Measurements from ENCODE around the gene RGPD8.

DNA sequence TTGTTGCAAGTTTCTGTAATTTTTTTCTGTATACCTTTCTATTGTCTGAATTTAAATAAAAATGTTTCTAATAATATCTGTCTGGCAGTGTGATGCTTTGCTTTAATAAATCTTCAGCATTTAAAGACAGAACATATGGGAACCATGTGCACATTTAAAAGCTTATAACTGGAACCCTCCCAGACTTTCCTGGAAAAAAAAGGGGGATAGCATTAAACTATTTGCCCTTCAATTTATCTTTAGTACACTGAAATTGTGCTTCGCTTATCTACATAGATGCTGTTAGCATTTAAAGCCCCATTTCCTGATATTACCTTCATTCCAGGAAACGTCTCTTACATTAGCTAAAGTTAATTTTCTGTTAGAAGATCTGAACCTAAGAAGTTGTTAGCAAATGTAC lies 93.5 kb downstream of the RGPD8 start:
- TF ChIP-seq, protein P1, sequence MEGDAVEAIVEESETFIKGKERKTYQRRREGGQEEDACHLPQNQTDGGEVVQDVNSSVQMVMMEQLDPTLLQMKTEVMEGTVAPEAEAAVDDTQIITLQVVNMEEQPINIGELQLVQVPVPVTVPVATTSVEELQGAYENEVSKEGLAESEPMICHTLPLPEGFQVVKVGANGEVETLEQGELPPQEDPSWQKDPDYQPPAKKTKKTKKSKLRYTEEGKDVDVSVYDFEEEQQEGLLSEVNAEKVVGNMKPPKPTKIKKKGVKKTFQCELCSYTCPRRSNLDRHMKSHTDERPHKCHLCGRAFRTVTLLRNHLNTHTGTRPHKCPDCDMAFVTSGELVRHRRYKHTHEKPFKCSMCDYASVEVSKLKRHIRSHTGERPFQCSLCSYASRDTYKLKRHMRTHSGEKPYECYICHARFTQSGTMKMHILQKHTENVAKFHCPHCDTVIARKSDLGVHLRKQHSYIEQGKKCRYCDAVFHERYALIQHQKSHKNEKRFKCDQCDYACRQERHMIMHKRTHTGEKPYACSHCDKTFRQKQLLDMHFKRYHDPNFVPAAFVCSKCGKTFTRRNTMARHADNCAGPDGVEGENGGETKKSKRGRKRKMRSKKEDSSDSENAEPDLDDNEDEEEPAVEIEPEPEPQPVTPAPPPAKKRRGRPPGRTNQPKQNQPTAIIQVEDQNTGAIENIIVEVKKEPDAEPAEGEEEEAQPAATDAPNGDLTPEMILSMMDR (conservative IDR thresholded peaks at IDR 0.05 in 1 of 2, IDR thresholded peaks at IDR 0.05 in 1 of 2; ENCODE audit: low read depth in 1 of 2, low read length in 2 of 2) = no peak
- no peak for TF ChIP-seq EZH2 (IDR thresholded peaks at IDR 0.05; ENCODE audit: low read length, missing control alignments)
